AG04449 (cell line): ENCODE results near the gene PSD4.

Source experiments
- CTCF ChIA-PET: fragments of 350-600 bp; formaldehyde crosslinking; extraction: SDS; loops from one replicate; lab custom pipeline; 2021; ENCODE audit warnings: antibody characterized with exemption; lab: Yijun Ruan, JAX
- POLR2A ChIA-PET: fragments of 400-600, 350-600 bp; formaldehyde crosslinking; extraction: SDS; loops from one replicate; lab custom pipeline; 2020; ENCODE audit warnings: antibody characterized with exemption, inconsistent platforms; lab: Yijun Ruan, JAX
- DNase-seq: peaks from one replicate; pipeline ENCODE4 v3.0.0-alpha.2; 2010; ENCODE audit warnings: low read depth, low spot score
- H3K4me3 ChIP-seq: 2 replicates; pipeline ENCODE4 v1.5.1; 2011; ENCODE audit warnings: low read depth, mild to moderate bottlenecking, control low read depth, low read length
- TF ChIP-seq, protein P1 (sequence below): IDR thresholded peaks from one replicate; pipeline ENCODE4 v1.5.1; 2011; ENCODE audit warnings: mild to moderate bottlenecking, moderate library complexity, low read length, control low read depth, inconsistent platforms; ENCODE audit not compliant: insufficient read depth; ENCODE audit errors: missing control alignments

Gene PSD4

DNA sequence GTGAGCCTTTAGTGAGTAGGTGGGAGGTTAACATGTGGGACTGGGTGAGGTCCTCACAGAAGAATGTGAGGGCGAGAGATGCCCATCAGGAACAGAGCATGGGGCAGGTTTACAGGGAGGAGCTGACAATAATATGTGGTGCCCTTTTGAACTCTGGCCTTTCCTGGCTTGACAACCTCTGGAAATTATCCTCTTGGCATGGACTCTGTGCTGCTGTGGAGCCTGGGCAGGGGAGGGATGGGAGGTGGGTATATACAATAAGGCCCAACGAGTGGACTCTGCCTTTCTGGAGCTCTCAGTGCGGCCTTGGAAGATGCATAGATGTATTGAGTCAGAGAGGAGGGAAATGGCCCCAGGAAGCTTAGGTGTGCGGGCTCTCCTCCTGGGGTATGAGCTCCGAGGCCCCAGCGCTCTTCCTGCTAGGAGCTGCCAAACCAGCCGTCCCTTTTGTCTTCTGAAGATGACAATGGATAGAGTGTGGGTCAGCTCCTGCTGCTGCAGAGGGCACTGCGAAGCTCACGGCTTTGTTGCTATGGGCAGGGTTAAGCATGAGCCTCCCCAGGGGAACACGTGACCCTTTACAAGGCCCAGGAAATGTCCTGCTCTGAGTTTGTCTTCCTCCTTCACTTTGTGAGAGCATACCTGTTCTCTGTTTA lies 8.7 kb upstream of the PSD4 start:
- H3K4me3 ChIP-seq = no peak overlapping the region
- POLR2A ChIA-PET = no interaction called here
- DNase-seq = no peak
- TF ChIP-seq, protein P1, sequence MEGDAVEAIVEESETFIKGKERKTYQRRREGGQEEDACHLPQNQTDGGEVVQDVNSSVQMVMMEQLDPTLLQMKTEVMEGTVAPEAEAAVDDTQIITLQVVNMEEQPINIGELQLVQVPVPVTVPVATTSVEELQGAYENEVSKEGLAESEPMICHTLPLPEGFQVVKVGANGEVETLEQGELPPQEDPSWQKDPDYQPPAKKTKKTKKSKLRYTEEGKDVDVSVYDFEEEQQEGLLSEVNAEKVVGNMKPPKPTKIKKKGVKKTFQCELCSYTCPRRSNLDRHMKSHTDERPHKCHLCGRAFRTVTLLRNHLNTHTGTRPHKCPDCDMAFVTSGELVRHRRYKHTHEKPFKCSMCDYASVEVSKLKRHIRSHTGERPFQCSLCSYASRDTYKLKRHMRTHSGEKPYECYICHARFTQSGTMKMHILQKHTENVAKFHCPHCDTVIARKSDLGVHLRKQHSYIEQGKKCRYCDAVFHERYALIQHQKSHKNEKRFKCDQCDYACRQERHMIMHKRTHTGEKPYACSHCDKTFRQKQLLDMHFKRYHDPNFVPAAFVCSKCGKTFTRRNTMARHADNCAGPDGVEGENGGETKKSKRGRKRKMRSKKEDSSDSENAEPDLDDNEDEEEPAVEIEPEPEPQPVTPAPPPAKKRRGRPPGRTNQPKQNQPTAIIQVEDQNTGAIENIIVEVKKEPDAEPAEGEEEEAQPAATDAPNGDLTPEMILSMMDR = no peak
- CTCF ChIA-PET = interaction anchor here (1.3 to 7.2 kb wide), 4 partner anchors 9 to 225 kb away, joined by 6 to 59 read pairs (median 6); no protein-coding TSS in a partner anchor

DNA sequence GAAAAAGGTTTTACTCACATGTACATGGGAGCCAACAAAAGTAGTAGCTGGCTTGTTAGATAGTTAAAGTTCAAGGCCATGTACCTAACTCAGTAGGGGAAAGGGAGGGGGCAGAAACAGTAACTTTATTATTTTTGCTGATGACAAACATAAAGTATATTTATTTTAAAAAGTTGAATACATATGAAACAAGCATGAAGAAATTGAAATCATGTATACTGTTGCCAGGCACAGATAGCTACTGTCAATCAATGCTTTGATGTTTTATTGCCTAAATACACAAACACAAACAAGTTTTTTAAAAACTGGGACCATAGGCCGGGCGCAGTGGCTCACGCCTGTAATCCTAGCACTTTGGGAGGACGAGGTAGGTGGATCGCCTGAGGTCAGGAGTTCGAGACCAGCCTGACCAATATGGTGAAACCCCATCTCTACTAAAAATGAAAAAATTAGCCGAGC lies 7.6 kb upstream of the PSD4 start:
- POLR2A ChIA-PET = no interaction called here
- no peak overlapping the region for H3K4me3 ChIP-seq
- no peak for DNase-seq
- TF ChIP-seq, protein P1 = no peak
- CTCF ChIA-PET = interaction anchor here (1.4 to 7.2 kb wide), 3 partner anchors 8 to 205 kb away, joined by 6 to 59 read pairs (median 7); no protein-coding TSS in a partner anchor

DNA sequence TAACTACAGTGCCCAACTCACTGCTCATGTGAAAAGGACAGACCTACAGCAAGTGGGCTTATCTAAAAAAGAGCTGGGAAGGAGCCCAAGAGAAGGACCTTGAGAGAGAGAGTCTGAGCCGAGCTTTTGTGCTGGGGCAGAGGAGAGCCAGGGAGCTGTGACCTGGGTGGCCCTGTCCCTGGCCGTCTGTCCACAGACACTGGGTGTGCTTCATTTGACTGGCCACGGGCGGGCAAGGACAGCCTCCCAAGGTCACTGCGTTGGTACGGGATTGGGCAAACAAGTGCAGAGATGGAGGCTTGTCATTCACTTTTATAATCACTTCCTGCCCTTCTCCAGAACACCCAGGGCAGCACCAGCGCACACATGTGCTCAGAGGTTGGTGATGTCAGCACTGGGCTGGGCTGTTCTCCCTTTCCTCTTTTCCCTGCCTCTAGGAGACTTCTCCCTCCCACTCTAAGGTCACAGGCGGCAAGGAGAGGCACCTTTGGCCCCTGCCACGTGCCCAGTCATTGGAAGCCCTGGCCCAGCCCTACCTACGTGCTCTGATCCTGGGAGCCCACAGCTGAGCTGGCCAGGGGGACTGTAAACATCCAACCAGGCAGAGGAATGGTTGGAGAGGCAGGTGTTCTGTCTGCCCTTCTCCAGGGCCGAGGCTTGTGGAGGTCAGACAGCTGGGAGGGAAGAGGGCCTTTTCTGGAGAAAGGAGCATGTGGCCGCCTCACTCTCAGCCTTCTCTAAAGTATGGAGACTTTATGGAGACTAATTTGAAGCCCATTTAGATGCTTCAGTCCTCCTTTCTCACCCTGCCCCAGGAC lies 6.4 kb upstream of the PSD4 start:
- CTCF ChIA-PET = interaction anchor here (2.4 to 7.2 kb wide), 2 partner anchors 29 to 223 kb away, joined by 7 to 59 read pairs; no protein-coding TSS in a partner anchor
- POLR2A ChIA-PET = no interaction called here
- no peak for DNase-seq

DNA sequence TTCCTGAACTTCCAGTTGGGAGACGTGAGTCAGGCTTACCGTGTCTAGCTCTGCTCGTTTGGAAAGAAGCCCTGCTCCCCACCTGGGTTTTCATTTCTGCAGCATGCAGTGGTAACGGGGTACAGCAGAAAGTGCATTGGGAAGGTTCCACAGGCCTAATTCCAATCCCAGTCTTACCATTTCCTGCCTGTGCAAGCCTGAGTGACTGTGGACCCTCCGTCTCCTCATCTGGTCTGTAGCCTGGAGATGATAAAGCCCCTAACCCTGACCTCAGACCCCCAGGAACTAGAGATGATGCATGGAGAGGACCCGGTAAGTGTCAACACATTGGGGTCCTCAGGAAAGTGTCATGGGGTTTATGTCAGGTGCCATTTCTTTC lies 5.8 kb upstream of the PSD4 start:
- POLR2A ChIA-PET = no interaction called here
- CTCF ChIA-PET = interaction anchor here (2.4 to 7.2 kb wide), 2 partner anchors 30 to 222 kb away, joined by 7 to 59 read pairs; no protein-coding TSS in a partner anchor
- no peak for DNase-seq
- TF ChIP-seq, protein P1 = no peak
- no peak overlapping the region for H3K4me3 ChIP-seq

More for the DNA sequence above, 6.4 kb upstream of the PSD4 start:
- TF ChIP-seq, protein P1 = no peak
- no peak overlapping the region for H3K4me3 ChIP-seq

DNA sequence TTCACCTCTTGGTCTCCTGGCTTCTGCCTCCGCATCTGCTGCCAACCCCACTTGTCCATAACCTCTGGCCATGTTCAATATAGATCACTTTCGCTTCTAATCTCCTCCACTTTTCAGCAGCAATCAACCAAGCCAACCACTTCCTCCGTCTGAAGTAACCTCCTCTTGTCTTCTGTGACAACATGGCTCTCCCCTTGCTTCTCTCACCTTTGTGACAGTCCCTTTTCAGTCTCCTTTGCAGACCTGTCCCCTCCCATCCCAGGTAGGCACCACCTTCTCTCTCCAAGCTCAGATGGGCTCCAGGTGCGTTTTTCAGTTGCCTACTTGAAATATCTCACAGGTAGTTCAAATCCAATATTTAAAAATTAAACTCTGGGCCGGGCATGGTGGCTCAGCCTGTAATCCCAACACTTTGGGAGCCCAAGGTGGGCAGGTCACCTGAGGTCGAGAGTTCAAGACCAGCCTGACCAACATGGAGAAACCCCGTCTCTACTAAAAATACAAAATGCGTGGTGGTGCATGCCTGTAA lies 4.7 kb upstream of the PSD4 start:
- DNase-seq = no peak
- POLR2A ChIA-PET = no interaction called here
- no peak overlapping the region for H3K4me3 ChIP-seq
- TF ChIP-seq, protein P1 = no peak
- CTCF ChIA-PET = interaction anchor here (2.4 to 7.2 kb wide), 2 partner anchors 31 to 221 kb away, joined by 7 to 59 read pairs; no protein-coding TSS in a partner anchor

DNA sequence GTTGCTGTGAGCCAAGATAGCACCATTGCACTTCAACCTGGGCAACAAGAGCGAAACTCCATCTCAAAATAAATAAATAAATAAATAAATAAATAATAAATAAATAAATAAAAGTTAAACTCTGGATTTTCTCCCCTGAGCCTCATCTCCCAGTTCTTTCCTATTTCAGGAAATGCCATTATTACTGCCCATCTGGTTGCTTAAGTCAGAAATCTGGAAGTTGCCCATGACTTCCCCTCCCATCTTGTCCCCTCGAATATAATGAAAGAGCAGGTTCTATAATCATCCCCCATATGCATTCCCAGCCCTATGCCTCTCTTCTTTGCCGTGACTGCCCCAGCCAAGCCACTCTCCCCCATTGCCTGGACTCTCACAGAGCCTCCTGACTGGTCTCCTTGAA lies 4.2 kb upstream of the PSD4 start:
- ChIA-PET CTCF (interaction anchor here (2.4 kb wide), 1 partner anchor 220 kb away, joined by 7 read pairs; no protein-coding TSS in a partner anchor), POLR2A (no interaction called here)
- no peak for DNase-seq
- H3K4me3 ChIP-seq = no peak overlapping the region
- TF ChIP-seq, protein P1 = no peak
